A549 (cell line): Measurements from ENCODE around the gene RAB3GAP1.

Experiments
- BHLHE40 ChIP-seq: IDR thresholded peaks from 2 replicates; pipeline ENCODE4 v1.6.1; 2012; ENCODE audit warnings: low read depth, low read length, inconsistent platforms
- CTCF ChIP-seq: fragments of >200 bp; sonication (Bioruptor Twin); formaldehyde crosslinking; IDR thresholded peaks from 3 replicates; pipeline ENCODE4 v1.5.1; 2016
- E2F6 ChIP-seq: IDR thresholded peaks from 2 replicates; pipeline ENCODE4 v1.6.1; 2012; ENCODE audit warnings: low read depth, borderline replicate concordance
- KDM5A ChIP-seq: fragments of 200-600 bp; sonication (generic); IDR thresholded peaks from 2 replicates; pipeline ENCODE4 v1.6.1; 2016; ENCODE audit warnings: antibody characterized with exemption, mild to moderate bottlenecking
- MAX ChIP-seq: IDR thresholded peaks from 2 replicates; pipeline ENCODE4 v1.6.1; 2012
- MYC ChIP-seq: IDR thresholded peaks from 2 replicates; pipeline ENCODE4 v1.6.1; 2012; ENCODE audit warnings: mild to moderate bottlenecking, inconsistent platforms, low read length, improper control_type of control experiment, borderline replicate concordance
- NFE2L2 ChIP-seq: fragments of 150-350 bp; conservative IDR thresholded peaks from 2 replicates; pipeline ENCODE4 v1.6.1; 2014; ENCODE audit warnings: low read length
- NR3C1 ChIP-seq: fragments of >200 bp; sonication (Bioruptor Twin); formaldehyde crosslinking; IDR thresholded peaks from 3 replicates; pipeline ENCODE4 v1.6.1; 2017
- POLR2A ChIP-seq: IDR thresholded peaks from 2 replicates; pipeline ENCODE4 v1.6.1; 2012; ENCODE audit warnings: mild to moderate bottlenecking, low read length
- RAD21 ChIP-seq, 2 experiments: fragments of >200 bp in 1 of 2; sonication (Bioruptor Twin) in 1 of 2; formaldehyde crosslinking in 1 of 2; IDR thresholded peaks in 1 of 2; conservative IDR thresholded peaks in 1 of 2; 2 replicates in 1 of 2; 3 replicates in 1 of 2; pipeline ENCODE4 v1.6.1; 2012 to 2018; ENCODE audit warnings: inconsistent platforms in 1 of 2
- RFX5 ChIP-seq: fragments of 450-650 bp; IDR thresholded peaks from 2 replicates; pipeline ENCODE4 v1.7.1; 2014; ENCODE audit warnings: antibody characterized with exemption, mild to moderate bottlenecking, moderate library complexity
- ZNF302 ChIP-seq: fragments of 250-450 bp; sonication (Bioruptor Pico); IDR thresholded peaks from 2 replicates; pipeline ENCODE4 v1.9.0; 2021; ENCODE audit warnings: inconsistent platforms, mild to moderate bottlenecking, moderate library complexity

- TF ChIP-seq CTCF (no peak), E2F6 (no peak), ZNF302 (no peak), BHLHE40 (no peak), POLR2A (no peak), MYC (no peak), NR3C1 (no peak), MAX (no peak), RFX5 (no peak), NFE2L2 (no peak), RAD21 (conservative IDR thresholded peaks at IDR 0.05 in 1 of 2, IDR thresholded peaks at IDR 0.05 in 1 of 2) (no peak), KDM5A (no peak)
Measured at GRCh38 chr2:135113322-135113721, 61.2 kb downstream of the RAB3GAP1 start.
